Panc1 (cell line): ENCODE measurements around the gene NMRAL1. TPM values are rescaled to one million over a fixed set of nuclear protein-coding genes. Genes with fewer than 3 reads are reported as not detected.

ENCODE experiments used
- ATAC-seq: fragments of 200-7000 bp; cut with Tn5 transposase; 2 replicates; pipeline ENCODE4 v1.9.1; 2020; ENCODE audit warnings: mild to moderate bottlenecking, moderate library complexity
- BruUV-seq: library from RNA; stranded (reverse); fragments of 400-500 nt; replicated peaks from 2 replicates; lab custom pipeline; 2021; lab: Mats Ljungman, UMichigan
- CTCF ChIA-PET: fragments of 300-600 bp; sonication (Branson Sonifier 250); formaldehyde crosslinking; loops from one replicate; lab custom pipeline; 2022; ENCODE audit warnings: antibody characterized with exemption; lab: Charles Lee
- POLR2A ChIA-PET: fragments of 300-600 bp; sonication (Branson Sonifier 250); formaldehyde crosslinking; loops from one replicate; lab custom pipeline; 2022; ENCODE audit warnings: antibody characterized with exemption; lab: Charles Lee
- DNase-seq: peaks from one replicate; pipeline ENCODE4 v3.0.0-alpha.2; 2010; ENCODE audit warnings: low read depth, low spot score
- H3K27ac ChIP-seq: 2 replicates; pipeline ENCODE4 v1.5.1; 2011; ENCODE audit warnings: mild to moderate bottlenecking, low read length, inconsistent platforms
- H3K27me3 ChIP-seq: fragments of 200-500 bp; sonication (Bioruptor generic); 2 replicates; pipeline ENCODE4 v1.6.0; 2014; ENCODE audit warnings: low read length, inconsistent platforms; ENCODE audit not compliant: control insufficient read depth, insufficient read depth
- H3K36me3 ChIP-seq: fragments of 200-500 bp; sonication (Bioruptor generic); 2 replicates; pipeline ENCODE4 v1.5.1; 2014; ENCODE audit warnings: inconsistent platforms, mild to moderate bottlenecking, low read length, moderate library complexity; ENCODE audit not compliant: control insufficient read depth, insufficient read depth
- H3K4me1 ChIP-seq: 2 replicates; pipeline ENCODE4 v1.5.1; 2011; ENCODE audit warnings: inconsistent platforms, mild to moderate bottlenecking, low read length, moderate library complexity; ENCODE audit not compliant: control insufficient read depth, insufficient read depth
- H3K4me3 ChIP-seq, 2 experiments: 2 replicates each; pipeline ENCODE4 v1.5.1; 2011 to 2012; ENCODE audit warnings: low read depth in 2 of 2, low read length in 2 of 2, mild to moderate bottlenecking in 2 of 2, inconsistent platforms in 1 of 2, moderate library complexity in 1 of 2
- H3K9me3 ChIP-seq: fragments of 200-500 bp; sonication (Bioruptor generic); 2 replicates; pipeline ENCODE4 v1.5.1; 2014; ENCODE audit warnings: low read depth, mild to moderate bottlenecking, inconsistent platforms, low read length, moderate library complexity; ENCODE audit not compliant: control insufficient read depth, insufficient read depth
- CTCF ChIP-seq: fragments of 450-650 bp; IDR thresholded peaks from 2 replicates; pipeline ENCODE4 v1.5.1; 2017; ENCODE audit warnings: mild to moderate bottlenecking
- POLR2AphosphoS5 ChIP-seq: IDR thresholded peaks from 2 replicates; pipeline ENCODE4 v1.6.1; 2012; ENCODE audit warnings: mild to moderate bottlenecking, low read depth, low read length, moderate library complexity
- REST ChIP-seq, 2 experiments: IDR thresholded peaks; 2 replicates each; pipeline ENCODE4 v1.6.1; 2011 to 2012; ENCODE audit warnings: low read depth in 2 of 2, control low read depth in 1 of 2, low read length in 1 of 2, mild to moderate bottlenecking in 1 of 2, moderate library complexity in 1 of 2; ENCODE audit not compliant: insufficient read depth in 1 of 2
- SIN3A ChIP-seq: IDR thresholded peaks from 2 replicates; pipeline ENCODE4 v1.6.1; 2012; ENCODE audit warnings: low read depth, mild to moderate bottlenecking, low read length, moderate library complexity, borderline replicate concordance; ENCODE audit not compliant: insufficient read depth
- TCF7L2 ChIP-seq: IDR thresholded peaks from 2 replicates; pipeline ENCODE4 v1.6.1; 2011; ENCODE audit warnings: mild to moderate bottlenecking, low read depth, low read length, inconsistent platforms
- in situ Hi-C: cut with HindIII; loops from 2 replicates; pipeline ENCODE4 v1.10.0; 2016; ENCODE audit warnings: low sequenced_read_pairs, low pct_unique_long_range_greater_than_20kb
- intact Hi-C: fragments of 100-400 bp; cut with micrococcal nuclease; formaldehyde crosslinking; loops from one replicate; pipeline ENCODE4 v1.10.0; 2022; ENCODE audit not compliant: unreplicated experiment
- total RNA-seq: library from RNA; stranded (reverse); gene quantifications from one replicate; pipeline ENCODE4 v1.2.1, GENCODE V29; 2021; ENCODE audit not compliant: unreplicated experiment

Gene NMRAL1
- total RNA-seq, 1 experiment from 2014 or later: 109 TPM

- intact Hi-C loops: no loop called here
- peaks cover 45% of the 10 kb centered on the region for H3K36me3 ChIP-seq
- ATAC-seq (no peak), DNase-seq (no peak)
- no peaks in the 10 kb centered on the region for H3K27me3 ChIP-seq
- no peaks in the 10 kb centered on the region for H3K4me1 ChIP-seq
- BruUV-seq: no TSS peak
- no peaks in the 10 kb centered on the region for H3K9me3 ChIP-seq
- H3K27ac ChIP-seq: no peak overlapping the region
- ChIA-PET POLR2A (no interaction called here), CTCF (interaction anchor here (0.6 kb wide), 1 partner anchor 161 kb away, joined by 12 read pairs; no protein-coding TSS in a partner anchor)
- no peak for TF ChIP-seq POLR2AphosphoS5
- TF ChIP-seq TCF7L2: no peak
- no peak for TF ChIP-seq CTCF
- TF ChIP-seq SIN3A: no peak
- no peak for TF ChIP-seq REST (IDR thresholded peaks at IDR 0.05; ENCODE audit: insufficient read depth in 1 of 2, low read depth in 2 of 2, low read length in 1 of 2)
- in situ Hi-C loops: no loop called here
- H3K4me3 ChIP-seq: no peak overlapping the region
These were observed 37.1 kb downstream of the NMRAL1 start for GRCh38 chr16:4437366-4437765.

GRCh38 chr16:4435337-4436067, 38.9 kb downstream of the NMRAL1 start:
- no peaks in the 10 kb centered on the region for H3K27me3 ChIP-seq
- ATAC-seq (no peak), DNase-seq (no peak)
- no peak overlapping the region for H3K4me3 ChIP-seq
- POLR2A ChIA-PET: no interaction called here
- intact Hi-C loops (no loop called here), in situ Hi-C loops (no loop called here)
- H3K4me1 ChIP-seq: no peaks in the 10 kb centered on the region
- BruUV-seq: no TSS peak
- no peaks in the 10 kb centered on the region for H3K9me3 ChIP-seq
- H3K36me3 ChIP-seq: peaks cover 31% of the 10 kb centered on the region
- no peak for TF ChIP-seq CTCF
- TF ChIP-seq REST (IDR thresholded peaks at IDR 0.05; ENCODE audit: insufficient read depth in 1 of 2, low read depth in 2 of 2, low read length in 1 of 2): no peak
- TF ChIP-seq TCF7L2: no peak
- TF ChIP-seq SIN3A: no peak
- TF ChIP-seq POLR2AphosphoS5: no peak
- CTCF ChIA-PET: no interaction called here
- H3K27ac ChIP-seq: no peak overlapping the region
